ENCODE data around the gene IRF2.
A peak's percentile ranks its signal among the peaks of the same experiment; 100 is the strongest.

DNA sequence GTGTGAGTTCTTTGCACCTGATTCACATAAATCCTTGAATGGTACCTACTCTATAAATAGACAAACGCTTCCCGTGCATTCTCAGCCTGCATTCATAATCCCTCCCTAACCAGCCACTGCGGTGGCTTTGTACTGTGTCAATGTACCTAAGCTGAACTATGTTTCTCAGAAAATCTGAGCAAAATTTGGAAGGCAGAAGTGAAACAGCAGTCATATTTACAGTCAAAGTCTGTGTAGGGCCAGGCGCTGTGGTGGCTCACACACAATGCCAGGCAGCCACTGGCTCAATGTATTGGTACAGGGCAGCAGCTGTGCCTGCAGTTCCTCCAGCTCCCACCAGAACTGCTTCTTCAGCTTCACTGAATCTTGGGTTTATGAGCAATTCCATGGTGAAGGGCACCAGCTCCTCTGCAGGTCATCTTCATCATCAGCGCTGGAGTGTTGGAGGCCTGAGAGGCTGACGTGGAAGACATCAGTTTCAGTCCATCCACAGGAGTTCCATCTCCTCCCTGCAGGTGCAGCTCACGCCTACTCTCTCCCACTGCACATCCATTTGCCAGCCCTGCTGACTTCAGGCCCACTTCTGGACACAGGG is 32.3 kb upstream of the IRF2 start:
- TF ChIP-seq, protein P1, sequence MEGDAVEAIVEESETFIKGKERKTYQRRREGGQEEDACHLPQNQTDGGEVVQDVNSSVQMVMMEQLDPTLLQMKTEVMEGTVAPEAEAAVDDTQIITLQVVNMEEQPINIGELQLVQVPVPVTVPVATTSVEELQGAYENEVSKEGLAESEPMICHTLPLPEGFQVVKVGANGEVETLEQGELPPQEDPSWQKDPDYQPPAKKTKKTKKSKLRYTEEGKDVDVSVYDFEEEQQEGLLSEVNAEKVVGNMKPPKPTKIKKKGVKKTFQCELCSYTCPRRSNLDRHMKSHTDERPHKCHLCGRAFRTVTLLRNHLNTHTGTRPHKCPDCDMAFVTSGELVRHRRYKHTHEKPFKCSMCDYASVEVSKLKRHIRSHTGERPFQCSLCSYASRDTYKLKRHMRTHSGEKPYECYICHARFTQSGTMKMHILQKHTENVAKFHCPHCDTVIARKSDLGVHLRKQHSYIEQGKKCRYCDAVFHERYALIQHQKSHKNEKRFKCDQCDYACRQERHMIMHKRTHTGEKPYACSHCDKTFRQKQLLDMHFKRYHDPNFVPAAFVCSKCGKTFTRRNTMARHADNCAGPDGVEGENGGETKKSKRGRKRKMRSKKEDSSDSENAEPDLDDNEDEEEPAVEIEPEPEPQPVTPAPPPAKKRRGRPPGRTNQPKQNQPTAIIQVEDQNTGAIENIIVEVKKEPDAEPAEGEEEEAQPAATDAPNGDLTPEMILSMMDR (optimal IDR thresholded peaks at IDR 0.05 in 1 of 3, IDR thresholded peaks at IDR 0.05 in 1 of 3, conservative IDR thresholded peaks at IDR 0.05 in 1 of 3; ENCODE audit: extremely low read depth in 1 of 3, insufficient read depth in 2 of 3, low read length in 3 of 3): peak in 2 of 3 experiments; percentile 9 to 27
- TF ChIP-seq EZH2 (IDR thresholded peaks at IDR 0.05; ENCODE audit: low read length): no peak
